ENCODE data around the gene THSD7B. TPM values are rescaled to one million over a fixed set of nuclear protein-coding genes. Genes with fewer than 3 reads are reported as not detected.
"Not testable (repeated sequence)": the region's sequence is repeated elsewhere in the genome, so short reads cannot be mapped to it uniquely, and the experiment has no call there.

THSD7B gene
- polyA plus RNA-seq, 1 donor from 2014 or later = 0.46 TPM

DNA sequence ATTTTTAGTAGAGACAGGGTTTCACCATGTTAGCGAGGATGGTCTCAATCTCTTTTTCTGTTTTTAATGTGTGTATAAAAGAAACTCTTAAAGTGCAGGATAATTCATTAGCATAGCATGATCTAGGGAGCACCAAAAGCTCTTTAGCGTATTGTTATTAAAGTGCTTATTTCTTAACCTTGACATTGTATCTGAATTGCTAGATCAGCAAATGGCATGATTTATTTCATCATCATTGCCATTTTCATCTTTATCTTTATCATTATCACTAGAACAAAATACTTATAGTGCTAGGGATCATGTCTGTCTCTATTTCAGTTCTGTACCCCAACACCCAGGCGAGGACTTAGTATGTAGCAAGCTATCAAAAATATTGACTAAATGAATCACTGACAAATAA, 805.1 kb downstream of the THSD7B start:
- no peaks in the 10 kb centered on the region for H3K36me3 ChIP-seq (ENCODE audit: insufficient read depth, low read length)
- H3K9me2 ChIP-seq (ENCODE audit: insufficient read depth, low read length) = no peaks in the 10 kb centered on the region
- H3K27ac ChIP-seq (ENCODE audit: low read length) = no peak overlapping the region
- no peaks in the 10 kb centered on the region for H3K9me3 ChIP-seq (ENCODE audit: low read length)
- H3K9ac ChIP-seq (ENCODE audit: low read length) = no peak overlapping the region
- no peak overlapping the region for H2AFZ ChIP-seq (ENCODE audit: low read depth, low read length)
- no peaks in the 10 kb centered on the region for H4K20me1 ChIP-seq (ENCODE audit: insufficient read depth)
- H3F3A ChIP-seq (ENCODE audit: insufficient read depth, low read length, poor library complexity, severe bottlenecking) = no peaks in the 10 kb centered on the region
- H3K79me2 ChIP-seq (replicated peaks; ENCODE audit: insufficient read depth, low read length) = no peaks in the 10 kb centered on the region
- H3K4me2 ChIP-seq (ENCODE audit: low read length) = no peak overlapping the region
- TF ChIP-seq MXI1 (conservative IDR thresholded peaks at IDR 0.05; ENCODE audit: poor library complexity, severe bottlenecking) (no peak), EP300 (conservative IDR thresholded peaks at IDR 0.05; ENCODE audit: poor library complexity, severe bottlenecking) (no peak), REST (IDR thresholded peaks at IDR 0.05; ENCODE audit: borderline replicate concordance) (no peak), RAD21 (conservative IDR thresholded peaks at IDR 0.05) (no peak)
- TF ChIP-seq, protein P1, sequence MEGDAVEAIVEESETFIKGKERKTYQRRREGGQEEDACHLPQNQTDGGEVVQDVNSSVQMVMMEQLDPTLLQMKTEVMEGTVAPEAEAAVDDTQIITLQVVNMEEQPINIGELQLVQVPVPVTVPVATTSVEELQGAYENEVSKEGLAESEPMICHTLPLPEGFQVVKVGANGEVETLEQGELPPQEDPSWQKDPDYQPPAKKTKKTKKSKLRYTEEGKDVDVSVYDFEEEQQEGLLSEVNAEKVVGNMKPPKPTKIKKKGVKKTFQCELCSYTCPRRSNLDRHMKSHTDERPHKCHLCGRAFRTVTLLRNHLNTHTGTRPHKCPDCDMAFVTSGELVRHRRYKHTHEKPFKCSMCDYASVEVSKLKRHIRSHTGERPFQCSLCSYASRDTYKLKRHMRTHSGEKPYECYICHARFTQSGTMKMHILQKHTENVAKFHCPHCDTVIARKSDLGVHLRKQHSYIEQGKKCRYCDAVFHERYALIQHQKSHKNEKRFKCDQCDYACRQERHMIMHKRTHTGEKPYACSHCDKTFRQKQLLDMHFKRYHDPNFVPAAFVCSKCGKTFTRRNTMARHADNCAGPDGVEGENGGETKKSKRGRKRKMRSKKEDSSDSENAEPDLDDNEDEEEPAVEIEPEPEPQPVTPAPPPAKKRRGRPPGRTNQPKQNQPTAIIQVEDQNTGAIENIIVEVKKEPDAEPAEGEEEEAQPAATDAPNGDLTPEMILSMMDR (IDR thresholded peaks at IDR 0.05; ENCODE audit: poor library complexity, severe bottlenecking) = no peak
- no peak overlapping the region for H3K4me3 ChIP-seq (ENCODE audit: low read length)
- H3K27me3 ChIP-seq (ENCODE audit: insufficient read depth, low read depth, low read length) = no peaks in the 10 kb centered on the region

DNA sequence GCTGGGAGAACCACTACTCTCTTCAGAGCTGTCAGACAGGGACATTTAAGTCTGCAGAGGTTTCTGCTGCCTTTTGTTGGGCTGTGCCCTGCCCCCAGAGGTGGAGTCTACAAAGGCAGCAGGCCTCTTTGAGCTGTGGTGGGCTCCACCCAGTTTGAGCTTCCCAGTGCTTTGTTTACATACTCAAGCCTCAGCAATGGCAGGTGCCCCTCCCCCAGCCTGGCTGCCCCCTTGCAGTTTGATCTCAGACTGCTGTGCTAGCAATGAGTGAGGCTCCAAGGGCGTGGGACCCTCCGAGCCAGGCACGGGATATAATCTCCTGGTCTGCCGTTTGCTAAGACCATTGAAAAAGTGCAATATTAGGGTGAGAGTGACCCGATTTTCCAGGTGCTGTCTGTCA, 822.5 kb downstream of the THSD7B start:
- H3K4me2 ChIP-seq (ENCODE audit: low read length); H3F3A ChIP-seq (ENCODE audit: insufficient read depth, low read length, poor library complexity, severe bottlenecking); H2AFZ ChIP-seq (ENCODE audit: low read depth, low read length); H4K20me1 ChIP-seq (ENCODE audit: insufficient read depth); H3K27ac ChIP-seq (ENCODE audit: low read length); H3K36me3 ChIP-seq (ENCODE audit: insufficient read depth, low read length); H3K9me3 ChIP-seq (ENCODE audit: low read length); H3K27me3 ChIP-seq (ENCODE audit: insufficient read depth, low read depth, low read length); H3K9ac ChIP-seq (ENCODE audit: low read length); H3K9me2 ChIP-seq (ENCODE audit: insufficient read depth, low read length); H3K79me2 ChIP-seq (replicated peaks; ENCODE audit: insufficient read depth, low read length); H3K4me3 ChIP-seq (ENCODE audit: low read length): not testable (repeated sequence)

- not testable (repeated sequence) for H3K9ac ChIP-seq (ENCODE audit: low read length); H4K20me1 ChIP-seq (ENCODE audit: insufficient read depth); H3K9me2 ChIP-seq (ENCODE audit: insufficient read depth, low read length); H3F3A ChIP-seq (ENCODE audit: insufficient read depth, low read length, poor library complexity, severe bottlenecking); H2AFZ ChIP-seq (ENCODE audit: low read depth, low read length); H3K4me3 ChIP-seq (ENCODE audit: low read length); H3K4me2 ChIP-seq (ENCODE audit: low read length); H3K36me3 ChIP-seq (ENCODE audit: insufficient read depth, low read length); H3K27ac ChIP-seq (ENCODE audit: low read length); H3K9me3 ChIP-seq (ENCODE audit: low read length); H3K79me2 ChIP-seq (replicated peaks; ENCODE audit: insufficient read depth, low read length); H3K27me3 ChIP-seq (ENCODE audit: insufficient read depth, low read depth, low read length)
Measured at GRCh38 chr2:137588578-137588977, 823.2 kb downstream of the THSD7B start.
